Suppressor macrophage (primary cell): Measurements from ENCODE around the gene SMYD4.
"Not testable (repeated sequence)": the region's sequence is repeated elsewhere in the genome, so short reads cannot be mapped to it uniquely, and the experiment has no call there.

ENCODE experiments used
- DNase-seq, 4 experiments: peaks; one replicate each; pipeline ENCODE4 v3.0.0-alpha.2; 2020 to 2022
- total RNA-seq, 17 experiments: gene quantifications; one replicate each; lab custom pipeline; 2026; ENCODE audit warnings: mixed read lengths in 6 of 17, inconsistent platforms in 3 of 17; lab: John Stamatoyannopoulos, UW

SMYD4 gene, protein sequence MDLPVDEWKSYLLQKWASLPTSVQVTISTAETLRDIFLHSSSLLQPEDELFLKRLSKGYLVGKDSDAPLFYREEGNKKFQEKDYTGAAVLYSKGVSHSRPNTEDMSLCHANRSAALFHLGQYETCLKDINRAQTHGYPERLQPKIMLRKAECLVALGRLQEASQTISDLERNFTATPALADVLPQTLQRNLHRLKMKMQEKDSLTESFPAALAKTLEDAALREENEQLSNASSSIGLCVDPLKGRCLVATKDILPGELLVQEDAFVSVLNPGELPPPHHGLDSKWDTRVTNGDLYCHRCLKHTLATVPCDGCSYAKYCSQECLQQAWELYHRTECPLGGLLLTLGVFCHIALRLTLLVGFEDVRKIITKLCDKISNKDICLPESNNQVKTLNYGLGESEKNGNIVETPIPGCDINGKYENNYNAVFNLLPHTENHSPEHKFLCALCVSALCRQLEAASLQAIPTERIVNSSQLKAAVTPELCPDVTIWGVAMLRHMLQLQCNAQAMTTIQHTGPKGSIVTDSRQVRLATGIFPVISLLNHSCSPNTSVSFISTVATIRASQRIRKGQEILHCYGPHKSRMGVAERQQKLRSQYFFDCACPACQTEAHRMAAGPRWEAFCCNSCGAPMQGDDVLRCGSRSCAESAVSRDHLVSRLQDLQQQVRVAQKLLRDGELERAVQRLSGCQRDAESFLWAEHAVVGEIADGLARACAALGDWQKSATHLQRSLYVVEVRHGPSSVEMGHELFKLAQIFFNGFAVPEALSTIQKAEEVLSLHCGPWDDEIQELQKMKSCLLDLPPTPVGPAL
- total RNA-seq = 2.1 to 25.1 (median 17.9) reads per million in 17 experiments

DNA sequence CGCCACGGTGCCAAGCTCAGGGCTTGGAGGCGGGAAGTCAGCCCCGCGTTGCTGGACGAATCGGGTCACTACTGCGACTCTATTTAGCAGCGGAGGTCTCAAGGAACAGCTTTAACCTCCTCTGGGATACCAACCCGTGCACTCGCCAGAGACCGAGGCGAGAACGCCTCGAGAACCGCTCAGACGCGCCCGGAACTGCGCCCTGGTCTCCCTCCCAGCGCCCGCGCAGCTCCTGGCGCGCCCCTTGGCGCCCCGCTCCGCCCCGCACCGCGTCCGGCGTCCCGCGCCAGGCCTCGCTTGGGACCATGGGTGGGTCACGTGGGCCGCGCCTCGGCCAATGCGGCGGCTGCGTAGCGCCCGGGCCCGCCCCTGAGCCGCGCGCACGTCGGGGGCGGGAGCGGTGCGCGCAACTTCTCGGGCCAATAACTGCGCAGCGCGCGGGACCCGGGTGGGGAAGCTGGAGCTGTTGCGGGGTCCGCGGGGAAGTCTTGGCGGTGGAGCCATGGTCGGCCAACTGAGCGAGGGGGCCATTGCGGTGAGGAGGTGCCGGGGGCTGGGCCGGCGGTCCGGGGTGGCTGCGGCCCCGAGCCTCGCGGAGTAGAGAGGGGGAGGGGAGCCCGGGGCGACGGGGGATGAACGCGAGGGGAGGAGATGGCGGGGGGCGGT is at the start of gene SMYD4, which contains the start of gene RPA1:
Gene SMYD4 (minus strand): TSS at position 311 of the 666 bp plus-strand sequence. CDS start 1,908 bp downstream, outside the sequence.
Gene RPA1 (plus strand): TSS at position 414 of the 666 bp plus-strand sequence. CDS start 89 bp downstream, at position 503.
- DNase-seq = peak; percentile 94 to 98 (median 96)

DNA sequence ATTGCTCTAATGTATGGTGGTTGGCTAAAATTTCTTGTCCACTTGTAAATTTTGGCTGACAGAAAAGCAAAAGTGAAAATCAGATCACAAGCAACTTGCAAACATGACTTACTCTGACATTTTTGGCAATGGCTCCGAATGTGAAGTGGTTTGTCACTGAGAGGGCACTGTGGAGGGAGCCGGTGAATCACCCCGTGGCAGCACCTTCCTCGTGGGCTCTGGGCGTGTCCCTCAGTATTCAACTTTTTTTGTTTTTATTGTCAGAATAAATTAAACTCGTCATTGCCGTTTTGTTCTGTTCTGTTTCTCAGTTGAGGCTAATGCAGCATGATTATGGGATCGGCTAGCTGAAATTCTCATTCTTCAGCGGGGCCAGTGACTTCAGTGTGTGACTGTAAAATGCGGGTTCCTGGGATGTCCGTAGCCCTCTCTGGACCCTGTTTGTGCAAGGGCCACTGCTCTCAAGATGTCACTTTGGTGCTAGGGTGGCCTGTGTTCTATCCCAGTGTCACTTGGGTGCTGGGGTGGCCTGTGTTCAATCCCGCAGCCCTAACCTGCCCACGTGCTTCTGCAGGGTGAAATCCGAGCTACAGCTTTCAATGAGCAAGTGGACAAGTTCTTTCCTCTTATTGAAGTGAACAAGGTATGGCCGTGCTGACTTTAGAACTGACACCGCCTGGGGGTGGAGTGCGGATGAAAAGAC is 48.9 kb upstream of the SMYD4 start:
- DNase-seq = no peak

DNA sequence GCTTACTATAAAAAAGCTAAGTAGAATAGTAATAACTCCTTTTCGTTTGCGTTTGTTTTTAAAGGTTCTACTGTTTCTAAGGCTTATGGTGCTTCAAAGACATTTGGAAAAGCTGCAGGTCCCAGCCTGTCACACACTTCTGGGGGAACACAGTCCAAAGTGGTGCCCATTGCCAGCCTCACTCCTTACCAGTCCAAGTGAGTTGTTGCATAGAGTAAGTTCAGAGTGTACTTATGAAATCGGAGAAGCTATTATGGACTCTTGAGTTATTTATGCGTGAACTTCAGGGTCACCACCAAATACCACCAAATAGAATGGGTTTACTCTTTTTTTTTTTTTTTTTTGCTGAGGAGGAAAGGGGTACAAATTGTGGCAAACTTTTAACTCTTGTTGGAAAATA is 45.9 kb upstream of the SMYD4 start:
- DNase-seq = no peak

GRCh38 chr17:1873418-1873817 is 43.7 kb upstream of the SMYD4 start:
- DNase-seq = no peak

GRCh38 chr17:1872976-1873375 is 43.3 kb upstream of the SMYD4 start:
- DNase-seq = no peak

DNA sequence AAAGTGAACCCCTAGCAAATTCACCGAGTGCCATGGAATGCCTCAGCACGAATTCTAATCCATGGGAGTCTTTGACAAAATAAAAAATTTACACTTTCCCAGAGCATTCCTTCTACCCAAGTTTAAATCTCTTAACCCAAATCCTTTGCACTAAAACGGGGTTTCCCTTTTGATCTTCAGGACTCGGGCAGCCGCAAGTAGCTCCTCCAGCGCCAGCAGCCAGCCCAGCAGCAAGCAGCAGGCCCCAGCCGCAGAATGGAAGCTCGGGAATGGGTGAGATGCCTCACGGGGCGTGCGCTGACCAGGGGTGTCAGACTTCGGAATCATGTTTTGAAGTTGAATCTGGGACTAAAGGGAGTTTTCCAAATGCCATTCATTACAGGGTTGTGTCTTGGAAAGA is 42.6 kb upstream of the SMYD4 start:
- DNase-seq = no peak

GRCh38 chr17:1871756-1872155 is 42.1 kb upstream of the SMYD4 start:
- no peak for DNase-seq

GRCh38 chr17:1870592-1870991 is 40.9 kb upstream of the SMYD4 start:
- DNase-seq = no peak

- no peak for DNase-seq
These were observed 38.4 kb upstream of the SMYD4 start for GRCh38 chr17:1868090-1868489.

GRCh38 chr17:1867307-1867706 is 37.6 kb upstream of the SMYD4 start:
- no peak for DNase-seq

DNA sequence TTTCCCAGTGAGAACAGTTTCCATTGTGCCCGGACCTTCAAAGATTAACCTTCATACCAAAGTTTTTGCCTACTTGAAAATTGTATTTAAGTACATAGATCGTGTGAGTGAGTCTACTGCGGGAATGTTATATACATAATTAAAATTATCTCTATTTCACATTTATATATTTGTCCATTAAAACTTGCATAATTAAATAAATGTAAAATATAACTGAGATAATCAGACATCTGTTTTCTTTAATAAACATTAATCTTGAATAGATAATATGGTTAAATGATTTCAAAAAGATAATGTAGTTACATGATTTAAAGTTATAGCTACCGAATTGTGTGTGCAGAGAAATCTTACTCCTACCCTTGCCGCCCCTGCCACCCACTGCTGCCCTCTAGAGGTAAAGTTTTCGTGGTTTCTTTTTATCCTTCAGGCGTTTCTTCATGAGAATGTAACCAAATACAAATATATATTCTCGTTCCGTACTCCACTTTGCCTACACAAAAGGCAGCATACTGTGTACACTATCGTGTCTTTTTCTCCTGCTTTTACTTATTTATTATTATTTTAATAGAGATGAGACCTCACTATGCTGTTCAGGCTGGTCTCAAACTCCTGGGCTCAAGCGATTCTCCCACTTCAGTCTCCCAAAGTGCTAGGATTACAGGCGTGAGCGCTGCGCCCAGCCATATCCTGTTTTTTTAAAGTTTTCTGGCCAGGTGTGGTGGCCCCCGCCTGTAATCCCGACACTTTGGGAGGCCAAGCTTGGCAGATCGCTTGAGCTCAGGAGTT is 35.7 kb upstream of the SMYD4 start:
- DNase-seq = peak; percentile 64 to 86 (median 79)

DNA sequence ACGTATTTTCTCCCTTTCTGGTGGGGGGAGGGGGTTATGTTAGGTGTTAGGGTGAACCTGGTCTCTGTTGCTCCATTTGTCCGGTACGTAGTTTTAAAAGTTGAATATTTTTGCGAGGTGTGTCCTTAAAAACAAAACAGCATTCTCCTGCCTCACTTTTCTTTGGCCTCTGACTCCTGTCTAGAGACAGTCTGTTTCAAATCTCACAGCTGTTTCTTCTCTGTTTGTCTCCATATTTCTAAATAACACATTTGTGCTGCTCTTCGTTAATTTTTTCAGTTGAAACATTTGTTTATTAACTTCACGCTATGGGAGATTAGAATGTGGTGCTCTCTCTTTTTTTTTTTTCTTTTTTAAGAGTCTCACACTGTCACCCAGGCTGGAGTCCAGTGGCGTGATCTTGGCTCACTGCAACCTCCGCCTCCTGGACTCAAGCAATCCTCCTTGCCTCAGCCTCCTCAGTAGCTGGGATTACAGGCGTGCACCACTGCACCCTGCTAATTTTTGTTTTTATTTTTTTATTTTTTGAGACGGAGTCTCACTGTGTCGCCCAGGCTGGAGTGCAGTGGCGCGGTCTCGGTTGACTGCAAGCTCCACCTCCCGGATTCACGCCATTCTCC is 31.8 kb upstream of the SMYD4 start:
- DNase-seq = no peak

- DNase-seq = no peak
These were observed 31.3 kb upstream of the SMYD4 start for GRCh38 chr17:1860978-1861377.

DNA sequence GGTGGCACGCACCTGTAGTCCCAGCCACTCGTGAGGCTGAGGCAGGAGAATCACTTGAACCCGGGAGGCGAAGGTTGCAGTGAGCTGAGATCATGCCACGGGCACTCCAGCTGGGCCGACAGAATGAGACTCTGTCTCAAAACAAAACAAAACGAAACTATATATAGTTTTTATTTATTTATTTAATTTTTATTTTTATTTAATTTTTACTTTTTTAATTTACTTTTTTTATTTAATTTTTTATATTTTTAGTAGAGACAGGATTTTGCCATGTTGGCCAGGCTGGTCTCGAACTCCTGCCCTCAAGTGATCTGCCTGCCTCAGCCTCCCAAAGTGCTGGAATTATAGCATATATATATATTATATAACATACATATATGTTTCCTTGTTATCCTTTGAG is 26.8 kb upstream of the SMYD4 start:
- not testable (repeated sequence) for DNase-seq

GRCh38 chr17:1853698-1854097 is 24.0 kb upstream of the SMYD4 start:
- DNase-seq = no peak

DNA sequence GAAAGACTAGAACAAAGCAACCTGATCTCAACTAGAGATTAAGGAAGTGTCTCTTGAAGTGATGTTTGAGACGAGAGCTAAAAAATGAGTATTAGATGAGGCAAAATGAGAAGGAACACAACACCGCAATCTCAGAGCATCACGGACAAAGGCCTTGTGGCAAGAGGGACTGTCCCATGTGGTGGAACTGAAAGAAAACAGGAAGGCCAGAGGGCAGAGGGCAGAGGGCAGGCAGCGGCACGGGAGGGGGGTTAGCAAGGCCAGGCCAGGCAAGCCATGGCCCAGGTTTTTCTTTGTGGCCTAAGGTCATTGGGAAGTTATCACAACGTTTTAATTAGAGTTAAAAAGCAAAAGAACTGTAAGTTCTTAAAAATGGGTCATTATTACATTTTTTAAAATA is 22.6 kb upstream of the SMYD4 start:
- peak in 1 of 4 experiments; percentile 7 for DNase-seq

DNA sequence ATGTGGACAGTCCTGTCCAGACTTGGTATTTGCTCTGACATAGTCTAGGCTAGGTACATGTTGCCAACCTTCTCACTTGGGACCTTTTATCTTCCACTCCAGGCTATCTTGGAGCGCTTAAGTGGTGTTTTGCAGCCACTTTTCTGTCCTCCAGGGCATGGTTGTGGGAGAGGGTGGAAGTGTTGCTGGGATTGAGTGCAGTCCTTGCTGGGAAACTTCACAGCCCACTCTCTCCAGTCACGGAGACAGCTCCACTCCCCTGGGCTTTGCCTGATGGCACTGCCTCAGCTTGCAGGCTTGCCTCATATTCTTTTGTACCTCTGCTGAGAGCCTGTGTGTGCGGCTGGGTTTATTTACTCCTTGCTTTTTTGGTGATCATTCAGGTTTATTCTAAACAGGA is 17.5 kb upstream of the SMYD4 start:
- no peak for DNase-seq

GRCh38 chr17:1843947-1844346 is 14.2 kb upstream of the SMYD4 start:
- no peak for DNase-seq

- no peak for DNase-seq
These were observed 9.8 kb upstream of the SMYD4 start for GRCh38 chr17:1839516-1839915.

GRCh38 chr17:1834380-1835149 is 4.9 kb upstream of the SMYD4 start:
- DNase-seq = peak in 3 of 4 experiments; percentile 36 to 72 (median 67)
